ENCODE data around the gene PLAGL1.

PLAGL1 gene

GRCh38 chr6:144008846-144009245, 787 bp upstream of the PLAGL1 start:
- DNase-seq, result no peak

GRCh38 chr6:144007478-144008119, 460 bp downstream of the PLAGL1 start:
- no peak for DNase-seq

- DNase-seq, result no peak
These were observed 1.2 kb downstream of the PLAGL1 start for GRCh38 chr6:144006736-144007477.

DNA sequence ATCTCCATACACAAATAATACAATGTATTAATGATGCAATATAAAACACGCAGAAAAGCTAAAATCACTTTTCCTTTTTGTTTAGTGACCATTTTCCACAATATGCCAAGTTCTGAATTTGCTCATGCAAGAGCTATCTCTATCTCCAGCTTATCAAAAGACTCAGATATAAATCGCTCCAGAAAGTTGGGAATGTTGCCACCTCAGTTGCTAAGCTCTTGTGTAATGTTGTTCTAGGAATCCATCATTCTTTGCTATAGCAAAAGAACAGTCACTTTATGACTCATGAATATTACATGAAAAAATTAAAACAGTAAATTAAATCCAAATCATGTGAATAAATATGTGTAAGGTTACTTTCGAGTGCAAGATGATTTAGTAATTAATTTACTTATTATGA, 8.7 kb downstream of the PLAGL1 start:
- no peak for DNase-seq

GRCh38 chr6:143998686-143999085, 9.4 kb downstream of the PLAGL1 start:
- DNase-seq, result no peak

DNA sequence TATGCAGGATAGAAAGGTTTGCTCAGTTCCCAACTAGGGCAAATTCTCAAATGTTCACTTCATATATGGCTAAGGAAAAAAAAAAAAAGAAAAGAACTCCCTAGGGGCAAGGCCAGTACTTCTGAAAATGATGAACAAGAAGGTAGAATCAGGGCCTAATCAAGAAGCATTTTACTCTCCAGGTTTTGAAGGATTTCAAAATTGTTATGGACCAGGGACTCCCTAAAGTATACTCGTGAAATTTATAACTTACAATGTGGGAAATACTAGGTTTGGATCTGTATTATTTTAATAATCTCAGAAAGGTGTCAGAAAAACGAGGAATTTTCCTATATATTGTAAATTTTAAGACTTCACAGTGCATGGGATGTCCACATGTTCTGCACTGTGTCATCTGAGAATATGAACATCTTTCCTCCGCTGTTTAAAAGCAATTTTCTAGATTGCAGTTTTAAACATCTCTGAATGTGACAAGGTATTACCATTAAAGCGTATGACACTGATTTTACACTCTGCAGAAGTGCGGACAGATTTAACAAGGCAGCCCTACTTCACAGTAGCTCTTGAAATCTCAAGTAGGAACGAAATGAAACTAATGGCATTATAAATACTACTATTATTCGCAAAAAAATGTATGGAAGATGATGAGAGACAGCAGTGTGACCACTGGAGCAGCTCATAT, 14.0 kb downstream of the PLAGL1 start:
- DNase-seq, result no peak

- DNase-seq, result no peak
These were observed 15.8 kb downstream of the PLAGL1 start for GRCh38 chr6:143992285-143992684.

DNA sequence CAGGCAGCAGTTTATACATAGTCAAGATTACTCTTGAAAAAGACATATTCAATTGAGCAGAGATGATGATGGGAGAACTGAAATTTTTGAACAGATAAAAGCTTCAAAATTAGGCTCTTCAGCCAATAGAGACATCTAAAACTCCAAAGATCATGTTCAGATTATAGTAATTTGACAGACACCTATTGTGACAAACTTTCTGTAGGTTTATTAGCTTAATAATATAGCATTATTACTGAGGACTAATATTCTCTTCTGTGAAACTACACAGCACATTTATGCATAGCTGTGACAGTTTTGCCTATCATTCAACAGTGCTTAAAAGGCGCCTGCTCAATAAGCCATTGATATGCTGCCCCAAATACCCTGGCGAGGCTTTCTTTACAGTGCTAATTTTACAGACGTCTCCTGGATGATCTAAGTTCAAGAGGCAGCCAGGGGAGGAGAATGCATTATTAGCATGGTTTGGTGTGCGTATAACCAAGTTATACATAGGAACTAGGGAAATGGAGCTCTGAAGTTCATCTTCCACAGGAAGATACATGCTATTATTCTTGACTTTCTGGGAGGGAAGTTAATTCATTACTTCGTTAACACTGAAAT, 21.5 kb downstream of the PLAGL1 start:
- DNase-seq, result no peak

GRCh38 chr6:143984666-143985065, 23.4 kb downstream of the PLAGL1 start:
- DNase-seq, result no peak

- DNase-seq, result no peak
These were observed 25.1 kb downstream of the PLAGL1 start for GRCh38 chr6:143982968-143983367.

DNA sequence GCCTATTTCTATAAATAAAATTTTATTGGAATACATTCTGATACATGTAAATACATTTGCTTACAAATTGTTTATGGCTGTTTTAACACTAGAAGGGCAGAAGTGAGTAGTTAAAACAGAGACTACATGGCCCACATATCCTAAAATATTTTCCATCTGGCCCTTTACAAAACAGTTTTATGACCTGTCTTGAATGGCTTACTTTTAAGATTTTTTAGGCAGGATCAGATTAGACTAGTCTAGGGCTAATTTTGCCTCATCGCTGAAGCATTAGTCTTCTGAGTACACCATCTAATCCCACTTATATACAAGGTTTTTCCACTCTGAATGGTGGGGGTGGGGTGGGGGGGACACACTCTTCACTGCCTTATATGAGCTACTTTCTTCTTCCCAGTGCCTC, 27.1 kb downstream of the PLAGL1 start:
- no peak for DNase-seq

- no peak for DNase-seq
These were observed 31.2 kb downstream of the PLAGL1 start for GRCh38 chr6:143976806-143977349.

DNA sequence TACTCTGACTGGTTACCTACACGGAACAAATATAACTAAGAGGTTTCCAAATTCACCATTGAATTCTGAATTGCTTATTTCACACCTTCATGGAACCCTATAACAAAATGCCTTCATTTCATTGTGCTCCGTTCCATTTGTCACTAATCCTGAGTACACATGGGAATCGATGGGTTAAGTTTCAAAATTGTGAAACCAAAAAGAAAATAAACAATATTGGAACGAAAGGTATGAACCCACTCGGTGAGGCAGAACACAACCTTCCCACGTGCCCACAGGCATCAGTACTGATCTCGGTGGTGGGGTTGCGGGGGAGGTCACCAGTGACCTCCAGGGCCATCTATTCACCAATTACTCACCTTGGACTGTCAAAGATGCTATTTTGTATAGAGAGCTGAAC, 34.0 kb downstream of the PLAGL1 start:
- no peak for DNase-seq

- DNase-seq, result no peak
These were observed 34.7 kb downstream of the PLAGL1 start for GRCh38 chr6:143973097-143973966.

- no peak for DNase-seq
These were observed 36.4 kb downstream of the PLAGL1 start for GRCh38 chr6:143971482-143972205.

DNA sequence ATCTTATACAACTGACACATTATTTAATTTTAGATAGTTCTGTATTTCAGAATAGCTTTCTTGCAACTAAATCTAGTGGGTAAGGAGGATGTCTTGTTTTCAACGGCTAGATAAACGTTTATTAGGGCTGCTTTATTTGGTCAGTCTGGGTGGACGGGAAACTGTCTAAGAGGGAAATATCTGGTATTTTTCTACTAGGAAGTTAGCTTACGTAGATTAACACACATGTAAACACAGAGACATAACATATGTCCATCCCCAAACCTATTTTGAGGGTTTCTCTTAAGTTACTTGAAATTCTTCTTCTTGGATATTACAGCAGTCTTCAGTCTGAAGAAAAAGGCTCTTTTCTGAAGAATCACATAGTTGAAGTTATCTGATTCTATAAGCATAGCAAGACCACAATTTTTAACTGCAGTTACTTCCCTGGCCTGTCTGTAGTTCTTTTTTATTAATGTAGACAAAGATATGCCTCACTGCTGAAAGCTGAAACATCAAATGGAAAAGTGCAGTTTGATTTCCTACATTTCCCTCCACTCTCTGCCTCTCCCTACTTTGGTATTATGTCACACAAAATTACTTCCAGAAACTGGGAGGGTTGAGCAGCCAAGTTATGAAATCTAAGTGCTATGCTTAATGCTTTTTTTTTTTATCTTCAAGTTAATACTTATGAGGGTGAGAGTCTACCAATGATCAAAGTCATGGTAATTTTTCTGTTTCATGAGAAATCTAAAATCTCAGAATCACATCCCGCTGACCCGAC, 37.4 kb downstream of the PLAGL1 start:
- DNase-seq, result no peak

DNA sequence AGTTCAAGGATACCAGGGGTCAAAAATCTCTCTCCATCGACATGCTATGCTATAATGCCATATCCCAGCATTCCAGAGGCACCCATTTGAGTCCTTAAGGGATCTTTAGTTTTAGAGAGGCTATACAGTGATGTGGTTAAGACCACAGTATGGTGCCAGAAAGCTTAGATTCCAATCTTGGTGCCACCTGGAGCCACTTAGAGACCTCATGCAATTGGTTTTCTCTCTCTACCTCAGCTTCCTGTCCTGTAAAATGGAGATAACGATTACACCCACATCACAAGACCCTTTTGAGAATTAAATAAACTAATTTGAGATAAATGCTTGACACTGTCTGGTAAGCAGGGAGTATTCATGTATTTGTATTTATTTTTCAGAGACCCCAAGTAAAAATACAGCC, 39.0 kb downstream of the PLAGL1 start:
- DNase-seq, result no peak

GRCh38 chr6:143967706-143968376, 40.2 kb downstream of the PLAGL1 start:
- DNase-seq, result no peak

DNA sequence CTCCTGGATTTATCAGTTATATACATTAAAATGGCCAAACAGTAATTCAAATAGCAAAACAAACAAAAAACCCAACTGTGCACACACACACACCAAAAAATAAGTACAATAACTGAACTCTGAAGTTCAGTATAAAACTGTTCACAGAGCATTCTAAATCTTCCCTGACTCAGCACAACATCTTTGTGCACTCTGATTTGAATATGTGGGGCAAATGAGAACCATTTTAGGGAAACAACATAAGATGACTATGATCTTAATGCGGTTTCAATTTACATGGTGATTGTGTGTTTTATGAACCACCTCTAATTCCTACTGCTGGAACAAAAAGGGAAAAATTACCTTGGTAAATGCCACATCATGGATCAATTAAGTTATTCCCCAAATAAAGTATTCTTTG, 41.7 kb downstream of the PLAGL1 start:
- no peak for DNase-seq

- DNase-seq, result no peak
These were observed 42.4 kb downstream of the PLAGL1 start for GRCh38 chr6:143965503-143966171.
